Measurements from ENCODE around the gene STEAP1B.

STEAP1B gene

GRCh38 chr7:22422831-22423615 is 77.0 kb downstream of the STEAP1B start:
- no peak overlapping the region for H3K9ac ChIP-seq
- no peaks in the 10 kb centered on the region for H3K79me2 ChIP-seq
- no peaks in the 10 kb centered on the region for H3K4me1 ChIP-seq
- H3K4me2 ChIP-seq (ENCODE audit: low read length) = no peak overlapping the region
- H3K27me3 ChIP-seq (ENCODE audit: control insufficient read depth, insufficient read depth, low read length) = no peaks in the 10 kb centered on the region
- TF ChIP-seq, protein P1, sequence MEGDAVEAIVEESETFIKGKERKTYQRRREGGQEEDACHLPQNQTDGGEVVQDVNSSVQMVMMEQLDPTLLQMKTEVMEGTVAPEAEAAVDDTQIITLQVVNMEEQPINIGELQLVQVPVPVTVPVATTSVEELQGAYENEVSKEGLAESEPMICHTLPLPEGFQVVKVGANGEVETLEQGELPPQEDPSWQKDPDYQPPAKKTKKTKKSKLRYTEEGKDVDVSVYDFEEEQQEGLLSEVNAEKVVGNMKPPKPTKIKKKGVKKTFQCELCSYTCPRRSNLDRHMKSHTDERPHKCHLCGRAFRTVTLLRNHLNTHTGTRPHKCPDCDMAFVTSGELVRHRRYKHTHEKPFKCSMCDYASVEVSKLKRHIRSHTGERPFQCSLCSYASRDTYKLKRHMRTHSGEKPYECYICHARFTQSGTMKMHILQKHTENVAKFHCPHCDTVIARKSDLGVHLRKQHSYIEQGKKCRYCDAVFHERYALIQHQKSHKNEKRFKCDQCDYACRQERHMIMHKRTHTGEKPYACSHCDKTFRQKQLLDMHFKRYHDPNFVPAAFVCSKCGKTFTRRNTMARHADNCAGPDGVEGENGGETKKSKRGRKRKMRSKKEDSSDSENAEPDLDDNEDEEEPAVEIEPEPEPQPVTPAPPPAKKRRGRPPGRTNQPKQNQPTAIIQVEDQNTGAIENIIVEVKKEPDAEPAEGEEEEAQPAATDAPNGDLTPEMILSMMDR (IDR thresholded peaks at IDR 0.05) = no peak
- no peaks in the 10 kb centered on the region for H3K9me3 ChIP-seq (ENCODE audit: control insufficient read depth, low read length)
- no peak overlapping the region for H2AFZ ChIP-seq
- H3K27ac ChIP-seq = no peak overlapping the region
- no peak overlapping the region for H3K4me3 ChIP-seq (ENCODE audit: low read depth, low read length)
- H3K36me3 ChIP-seq (ENCODE audit: control insufficient read depth, insufficient read depth, low read length) = no peaks in the 10 kb centered on the region

GRCh38 chr7:22420973-22421635 is 78.9 kb downstream of the STEAP1B start:
- no peak overlapping the region for H3K9ac ChIP-seq
- H3K79me2 ChIP-seq = no peaks in the 10 kb centered on the region
- no peak overlapping the region for H2AFZ ChIP-seq
- H3K4me3 ChIP-seq (ENCODE audit: low read depth, low read length) = no peak overlapping the region
- no peaks in the 10 kb centered on the region for H3K4me1 ChIP-seq
- no peaks in the 10 kb centered on the region for H3K9me3 ChIP-seq (ENCODE audit: control insufficient read depth, low read length)
- H3K4me2 ChIP-seq (ENCODE audit: low read length) = no peak overlapping the region
- no peaks in the 10 kb centered on the region for H3K27me3 ChIP-seq (ENCODE audit: control insufficient read depth, insufficient read depth, low read length)
- TF ChIP-seq, protein P1 (IDR thresholded peaks at IDR 0.05) = no peak
- H3K27ac ChIP-seq = no peak overlapping the region
- H3K36me3 ChIP-seq (ENCODE audit: control insufficient read depth, insufficient read depth, low read length) = no peaks in the 10 kb centered on the region

DNA sequence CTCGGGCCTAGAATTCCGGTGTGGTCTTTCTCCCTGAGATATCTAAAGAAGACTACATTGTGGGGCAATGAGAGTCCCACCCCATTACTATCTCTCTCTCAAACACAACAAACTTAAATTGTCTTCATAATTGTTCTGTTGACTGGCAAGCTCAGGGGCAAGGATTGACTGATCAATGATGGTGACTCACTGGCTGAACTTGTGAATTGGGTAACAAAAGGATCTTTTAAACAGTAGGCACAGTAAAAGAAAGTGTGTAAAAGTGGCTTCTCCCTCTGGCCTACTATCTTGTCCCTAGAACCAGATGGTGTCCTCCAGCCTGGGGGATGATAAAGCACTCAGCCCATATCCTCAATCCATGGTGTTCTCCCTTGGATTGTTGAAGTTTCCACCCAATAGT is 80.0 kb downstream of the STEAP1B start:
- Histone ChIP-seq H2AFZ (no peak overlapping the region), H3K9ac (no peak overlapping the region), H3K27me3 (ENCODE audit: control insufficient read depth, insufficient read depth, low read length) (no peaks in the 10 kb centered on the region), H3K36me3 (ENCODE audit: control insufficient read depth, insufficient read depth, low read length) (no peaks in the 10 kb centered on the region), H3K79me2 (no peaks in the 10 kb centered on the region), H3K4me3 (ENCODE audit: low read depth, low read length) (no peak overlapping the region), H3K4me1 (no peaks in the 10 kb centered on the region), H3K9me3 (ENCODE audit: control insufficient read depth, low read length) (no peaks in the 10 kb centered on the region), H3K4me2 (ENCODE audit: low read length) (no peak overlapping the region), H3K27ac (no peak overlapping the region)
- TF ChIP-seq, protein P1 (IDR thresholded peaks at IDR 0.05) = no peak

DNA sequence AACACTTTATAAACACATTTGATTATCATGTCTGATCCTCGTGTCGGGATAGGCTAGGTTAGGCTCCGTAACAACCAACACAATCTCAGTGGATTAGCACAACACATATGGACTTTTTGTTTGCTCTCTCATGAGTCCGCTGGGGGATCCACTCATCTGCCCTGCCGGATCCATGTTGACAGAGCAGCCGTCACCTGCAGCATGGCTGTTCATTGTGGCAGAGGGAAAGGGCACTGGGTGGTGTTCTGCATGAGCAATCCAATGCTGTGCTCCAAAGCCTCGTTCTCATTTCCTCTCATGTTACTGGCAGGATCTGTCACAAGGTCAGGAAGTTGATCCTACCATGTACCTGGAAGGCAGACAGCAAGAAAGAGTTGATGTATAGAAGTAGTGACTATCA is 80.5 kb downstream of the STEAP1B start:
- H3K4me3 ChIP-seq (ENCODE audit: low read depth, low read length) = no peak overlapping the region
- no peaks in the 10 kb centered on the region for H3K9me3 ChIP-seq (ENCODE audit: control insufficient read depth, low read length)
- no peak overlapping the region for H3K9ac ChIP-seq
- TF ChIP-seq, protein P1 (IDR thresholded peaks at IDR 0.05) = no peak
- no peaks in the 10 kb centered on the region for H3K4me1 ChIP-seq
- H3K27me3 ChIP-seq (ENCODE audit: control insufficient read depth, insufficient read depth, low read length) = no peaks in the 10 kb centered on the region
- H3K36me3 ChIP-seq (ENCODE audit: control insufficient read depth, insufficient read depth, low read length) = no peaks in the 10 kb centered on the region
- H2AFZ ChIP-seq = no peak overlapping the region
- H3K79me2 ChIP-seq = no peaks in the 10 kb centered on the region
- no peak overlapping the region for H3K4me2 ChIP-seq (ENCODE audit: low read length)
- no peak overlapping the region for H3K27ac ChIP-seq

Data from parathyroid adenoma (tissue), 2 donors.